Effector memory CD4-positive, alpha-beta T cell (primary cell): ENCODE results near the gene TMEM40.

ENCODE experiments used
- DNase-seq, 3 donors: peaks; one replicate each; pipeline ENCODE4 v3.0.0-alpha.2; 2020
- H3K27ac ChIP-seq: 2 replicates; pipeline ENCODE4 v1.7.0; 2013; ENCODE audit warnings: mild to moderate bottlenecking, low read length, moderate library complexity; ENCODE audit not compliant: insufficient read depth, poor library complexity, severe bottlenecking
- H3K27me3 ChIP-seq: replicated peaks from 2 replicates; pipeline ENCODE4 v1.7.0; 2013; ENCODE audit warnings: mild to moderate bottlenecking, low read length; ENCODE audit not compliant: insufficient read depth, control insufficient read depth, poor library complexity, severe bottlenecking
- H3K36me3 ChIP-seq: 2 replicates; pipeline ENCODE4 v1.7.0; 2013; ENCODE audit warnings: mild to moderate bottlenecking, low read length, moderate library complexity; ENCODE audit not compliant: control insufficient read depth, insufficient read depth
- H3K4me1 ChIP-seq: 2 replicates; pipeline ENCODE4 v1.7.0; 2013; ENCODE audit warnings: low read length, mild to moderate bottlenecking; ENCODE audit not compliant: control insufficient read depth, insufficient read depth, poor library complexity, severe bottlenecking
- H3K4me3 ChIP-seq: 2 replicates; pipeline ENCODE4 v1.7.0; 2013; ENCODE audit warnings: low read length, low read depth, mild to moderate bottlenecking; ENCODE audit not compliant: insufficient read depth, poor library complexity, severe bottlenecking
- H3K9me3 ChIP-seq: 2 replicates; pipeline ENCODE4 v1.7.0; 2013; ENCODE audit warnings: mild to moderate bottlenecking, low read length, moderate library complexity; ENCODE audit not compliant: control insufficient read depth

Gene TMEM40

DNA sequence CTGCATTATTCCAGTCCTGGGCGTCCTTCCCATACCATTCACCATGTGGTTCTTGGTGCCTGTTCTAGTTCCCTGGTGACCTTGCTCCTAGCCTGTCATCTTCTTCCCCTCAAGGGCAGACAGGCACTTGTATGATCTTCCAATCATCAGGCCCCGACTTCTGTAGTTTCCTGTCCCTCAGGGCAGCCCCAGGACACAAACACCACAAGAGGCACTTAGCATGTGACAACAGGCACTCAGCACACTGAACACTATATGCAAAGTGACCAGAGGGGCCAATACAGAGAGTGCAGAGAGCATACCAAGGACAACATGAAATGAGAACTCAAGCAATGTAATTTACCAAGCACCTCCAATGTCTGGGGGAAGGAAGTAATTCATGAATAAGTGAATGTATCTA, 17.9 kb downstream of the TMEM40 start:
- Histone ChIP-seq H3K4me3 (no peak overlapping the region), H3K4me1 (no peaks in the 10 kb centered on the region), H3K36me3 (no peaks in the 10 kb centered on the region), H3K27ac (no peak overlapping the region), H3K27me3 (no peaks in the 10 kb centered on the region), H3K9me3 (no peaks in the 10 kb centered on the region)
- no peak for DNase-seq

DNA sequence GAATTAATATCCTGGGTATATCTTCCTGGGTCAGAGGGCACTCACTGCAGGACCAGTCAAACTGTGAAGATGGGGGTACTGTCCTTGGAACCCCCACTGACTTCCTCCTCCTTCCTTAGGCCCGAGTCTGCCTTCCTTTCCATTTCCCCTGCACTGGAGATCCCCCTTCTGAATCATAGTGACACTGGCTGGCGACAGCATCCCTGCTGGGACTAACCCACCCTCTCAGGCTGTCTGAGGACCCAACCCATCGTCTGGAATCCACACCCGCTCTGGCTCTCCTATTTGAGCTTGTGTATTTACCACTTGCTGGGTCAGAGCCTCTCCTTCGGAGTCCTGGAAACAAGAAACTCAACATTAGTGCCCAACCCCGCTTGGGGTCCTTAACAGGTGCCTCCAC, 21.2 kb downstream of the TMEM40 start:
- no peaks in the 10 kb centered on the region for H3K27me3 ChIP-seq
- H3K4me3 ChIP-seq, result no peak overlapping the region
- no peak overlapping the region for H3K27ac ChIP-seq
- no peaks in the 10 kb centered on the region for H3K36me3 ChIP-seq
- no peaks in the 10 kb centered on the region for H3K9me3 ChIP-seq
- H3K4me1 ChIP-seq, result no peaks in the 10 kb centered on the region
- no peak for DNase-seq

DNA sequence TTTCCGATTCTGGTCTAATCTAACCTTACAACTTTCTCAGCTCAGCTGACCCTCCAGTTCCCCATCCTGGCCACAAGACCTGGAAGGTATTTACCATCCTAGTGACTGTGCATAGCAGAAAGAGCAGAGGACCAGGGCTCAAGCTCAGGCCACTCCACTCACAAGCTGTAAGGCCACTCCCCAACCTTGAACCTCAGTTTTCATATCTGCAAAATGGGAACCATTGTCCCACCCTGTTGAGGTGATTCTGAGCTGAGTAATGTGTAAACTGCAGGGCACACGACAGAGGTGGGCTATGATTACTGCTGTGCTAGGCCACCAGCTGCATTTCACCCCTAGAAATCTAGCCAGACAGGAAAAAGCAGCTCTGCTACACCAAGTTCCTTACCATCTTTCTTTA, 21.7 kb downstream of the TMEM40 start:
- no peaks in the 10 kb centered on the region for H3K4me1 ChIP-seq
- no peak overlapping the region for H3K4me3 ChIP-seq
- no peaks in the 10 kb centered on the region for H3K9me3 ChIP-seq
- H3K27ac ChIP-seq, result no peak overlapping the region
- no peaks in the 10 kb centered on the region for H3K27me3 ChIP-seq
- no peak for DNase-seq
- no peaks in the 10 kb centered on the region for H3K36me3 ChIP-seq

DNA sequence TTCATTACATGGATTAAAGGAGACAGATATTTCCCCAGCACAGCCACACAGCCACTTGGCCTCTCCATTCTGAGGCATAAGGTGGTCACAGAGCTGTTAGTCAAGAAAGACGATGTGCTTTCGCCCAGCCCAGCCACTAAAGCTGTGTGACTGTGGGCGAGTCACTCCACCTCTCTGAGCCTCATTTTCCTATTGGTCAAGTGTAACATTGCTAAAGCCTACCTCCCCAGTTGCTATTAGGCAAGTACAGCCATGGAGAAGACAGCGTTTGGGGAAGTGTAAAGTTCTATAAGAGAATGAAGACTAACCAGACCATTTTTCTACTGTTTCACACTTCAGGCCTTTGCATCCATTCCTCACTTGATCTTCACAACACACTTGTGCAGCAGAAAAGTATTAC, 24.1 kb downstream of the TMEM40 start:
- Histone ChIP-seq H3K27ac (no peak overlapping the region), H3K4me3 (no peak overlapping the region), H3K27me3 (no peaks in the 10 kb centered on the region), H3K36me3 (no peaks in the 10 kb centered on the region), H3K9me3 (no peaks in the 10 kb centered on the region), H3K4me1 (no peaks in the 10 kb centered on the region)
- DNase-seq, result no peak

DNA sequence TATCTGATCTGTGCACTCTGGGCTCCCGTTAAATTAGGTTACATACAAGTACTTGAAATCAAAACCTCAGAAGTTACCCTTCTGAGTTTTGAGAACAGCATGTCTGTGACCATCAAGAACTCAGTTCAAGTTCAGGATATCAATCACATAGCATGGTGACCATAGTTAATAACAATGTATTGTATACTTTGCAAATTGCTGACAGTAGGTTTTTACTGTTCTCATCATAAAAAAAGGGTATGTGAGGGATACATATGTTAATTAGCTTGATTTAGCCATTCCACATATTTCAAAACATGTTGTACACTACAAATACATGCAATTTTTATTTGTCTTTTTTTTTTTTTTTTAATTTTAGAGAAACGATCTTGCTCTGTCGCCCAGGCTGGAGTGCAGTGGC, 25.5 kb downstream of the TMEM40 start:
- Histone ChIP-seq H3K36me3 (no peaks in the 10 kb centered on the region), H3K9me3 (no peaks in the 10 kb centered on the region), H3K4me1 (no peaks in the 10 kb centered on the region), H3K27me3 (no peaks in the 10 kb centered on the region), H3K27ac (no peak overlapping the region), H3K4me3 (no peak overlapping the region)
- no peak for DNase-seq

DNA sequence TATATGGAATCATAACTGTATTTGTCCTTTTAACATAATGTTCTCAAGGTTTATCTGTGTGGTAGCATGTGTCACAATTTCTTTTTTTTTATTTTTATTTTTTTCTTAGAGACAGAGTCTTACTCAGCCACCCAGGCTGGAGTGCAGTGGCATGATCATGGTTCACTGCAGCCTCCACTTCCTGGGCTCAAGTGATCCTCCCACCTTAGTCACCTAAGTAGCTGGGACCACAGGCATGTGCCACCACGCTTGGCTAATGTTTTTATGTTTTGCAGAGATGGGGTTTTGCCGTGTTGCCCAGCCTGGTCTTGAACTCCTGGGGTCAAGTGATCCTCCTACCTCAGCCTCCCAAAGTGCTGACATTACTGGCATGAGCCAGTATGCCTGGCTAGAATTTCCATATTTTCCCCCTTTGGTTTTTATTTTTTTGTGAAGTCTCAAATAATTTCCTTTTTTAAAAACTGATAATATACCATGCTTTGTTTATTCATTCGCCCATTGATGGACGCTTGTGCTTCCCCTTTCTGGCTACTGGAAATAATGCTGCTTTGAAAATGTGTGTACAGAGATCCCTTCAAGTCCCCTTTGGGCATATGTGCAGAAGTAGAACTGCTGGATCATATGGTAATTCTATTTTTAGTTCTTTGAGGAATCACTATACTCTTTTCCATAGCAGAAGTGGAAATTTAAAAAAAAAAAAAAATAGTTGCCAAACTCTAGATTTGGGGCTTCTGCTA, 28.4 kb downstream of the TMEM40 start:
- no peak for DNase-seq
- H3K4me3 ChIP-seq, result no peak overlapping the region
- H3K4me1 ChIP-seq, result no peaks in the 10 kb centered on the region
- H3K27ac ChIP-seq, result no peak overlapping the region
- H3K36me3 ChIP-seq, result no peaks in the 10 kb centered on the region
- H3K9me3 ChIP-seq, result no peaks in the 10 kb centered on the region
- H3K27me3 ChIP-seq, result no peaks in the 10 kb centered on the region

DNA sequence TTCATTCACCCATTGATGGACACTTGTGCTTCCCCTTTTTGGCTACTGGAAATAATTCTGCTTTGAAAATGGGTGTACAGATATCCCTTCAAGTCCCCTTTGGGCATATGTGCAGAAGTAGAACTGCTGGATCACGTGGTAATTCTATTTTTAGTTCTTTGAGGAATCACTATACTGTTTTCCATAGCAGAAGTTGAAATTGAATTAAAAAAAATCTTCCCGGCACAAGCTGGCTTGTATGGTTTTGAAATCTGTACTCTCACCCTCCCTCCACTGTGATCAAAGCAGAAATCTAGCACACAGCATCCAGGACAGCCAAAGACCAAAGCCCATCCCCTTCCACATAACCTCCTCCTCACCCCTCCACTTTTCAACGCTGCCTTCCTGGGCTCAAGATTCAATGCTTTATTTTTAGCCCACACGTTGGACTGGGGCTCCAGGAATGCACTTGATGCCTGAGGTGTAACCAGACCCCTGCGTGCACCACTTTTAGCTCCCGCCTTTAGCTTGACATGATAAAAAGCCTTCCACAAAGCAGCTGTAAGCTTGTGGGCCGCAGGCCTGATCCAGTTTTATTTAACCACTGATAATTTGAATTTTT, 29.9 kb downstream of the TMEM40 start:
- Histone ChIP-seq H3K36me3 (no peaks in the 10 kb centered on the region), H3K27me3 (no peaks in the 10 kb centered on the region), H3K4me3 (no peak overlapping the region), H3K9me3 (no peaks in the 10 kb centered on the region), H3K27ac (no peak overlapping the region), H3K4me1 (no peaks in the 10 kb centered on the region)
- no peak for DNase-seq

DNA sequence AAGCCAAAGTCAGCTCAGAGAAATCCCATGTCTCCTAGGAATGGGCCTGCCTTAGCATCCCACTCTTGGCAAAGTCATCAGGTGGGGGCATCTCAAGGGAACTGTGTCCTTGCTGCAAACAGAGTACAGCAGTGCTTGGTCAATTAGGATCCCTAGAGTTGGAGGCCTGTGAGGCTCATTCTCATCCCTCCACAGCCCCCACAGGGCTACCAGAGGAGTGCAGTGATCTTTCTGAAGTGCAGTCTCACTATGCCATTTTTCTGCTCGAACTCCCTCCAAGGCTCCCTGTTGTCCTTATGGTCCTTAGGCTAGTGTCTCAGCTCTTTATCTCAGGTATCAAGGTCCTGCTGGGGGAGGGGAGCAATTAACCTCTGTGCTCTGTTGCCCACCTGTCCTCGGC, 31.1 kb downstream of the TMEM40 start:
- H3K9me3 ChIP-seq, result no peaks in the 10 kb centered on the region
- no peak overlapping the region for H3K27ac ChIP-seq

DNA sequence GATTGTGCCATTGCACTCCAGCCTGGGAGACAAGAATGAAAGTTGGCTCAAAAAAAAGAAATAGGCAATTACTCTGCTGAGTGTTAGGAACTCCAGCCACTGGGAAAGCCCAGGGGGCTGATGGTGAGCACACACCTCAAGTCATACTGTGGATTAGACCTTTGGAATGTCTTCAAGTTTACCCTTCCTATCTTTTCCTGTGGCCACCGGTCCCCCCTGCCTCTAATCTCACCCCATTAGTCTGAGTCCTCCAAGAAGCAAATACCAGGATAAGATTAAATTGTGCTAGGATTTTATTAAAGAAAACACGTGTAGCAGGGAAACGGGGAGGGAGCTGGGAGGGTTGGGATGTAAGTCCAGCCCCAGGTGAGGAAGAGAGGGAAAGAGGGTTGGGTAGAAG, 31.6 kb downstream of the TMEM40 start:
- H3K4me3 ChIP-seq, result no peak overlapping the region
- no peaks in the 10 kb centered on the region for H3K36me3 ChIP-seq
- no peaks in the 10 kb centered on the region for H3K4me1 ChIP-seq
- DNase-seq, result no peak
- no peaks in the 10 kb centered on the region for H3K27me3 ChIP-seq
- H3K27ac ChIP-seq, result no peak overlapping the region
- H3K9me3 ChIP-seq, result no peaks in the 10 kb centered on the region

More for the DNA sequence above, 31.1 kb downstream of the TMEM40 start:
- DNase-seq, result no peak
- no peak overlapping the region for H3K4me3 ChIP-seq
- H3K4me1 ChIP-seq, result no peaks in the 10 kb centered on the region
- no peaks in the 10 kb centered on the region for H3K27me3 ChIP-seq
- H3K36me3 ChIP-seq, result no peaks in the 10 kb centered on the region

DNA sequence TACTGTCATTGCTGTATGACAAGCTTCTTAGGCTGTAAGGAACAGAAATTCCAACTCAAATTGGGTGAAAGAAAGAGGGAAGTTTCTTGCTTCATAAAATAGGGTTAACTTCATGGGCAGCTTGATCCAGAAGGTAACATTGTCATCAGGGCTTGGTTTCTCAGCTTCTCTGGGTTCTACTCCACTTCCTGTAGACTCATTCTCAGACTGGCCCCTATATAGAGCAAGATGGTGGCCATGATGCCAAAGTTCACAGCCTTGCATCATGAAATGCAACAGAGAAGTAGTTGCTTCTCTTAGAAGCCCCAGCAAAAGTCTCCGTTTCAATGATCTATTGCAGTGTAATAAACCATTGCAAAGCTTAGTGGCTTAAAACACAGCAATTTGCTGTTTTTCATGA, 33.6 kb downstream of the TMEM40 start:
- Histone ChIP-seq H3K27ac (no peak overlapping the region), H3K4me3 (no peak overlapping the region), H3K4me1 (no peaks in the 10 kb centered on the region), H3K9me3 (no peaks in the 10 kb centered on the region), H3K27me3 (no peaks in the 10 kb centered on the region), H3K36me3 (no peaks in the 10 kb centered on the region)
- DNase-seq, result no peak
